Lung (tissue), 12 donors: ENCODE data around the gene ATP11A. TPM values are rescaled to one million over a fixed set of nuclear protein-coding genes. Genes with fewer than 3 reads are reported as not detected.

Experiments
- ATAC-seq: fragments of 200-7000 bp; cut with Tn5 transposase; one replicate; pipeline ENCODE4 v1.9.1; 2020; ENCODE audit warnings: moderate number of reproducible peaks; ENCODE audit not compliant: insufficient read depth, low FRiP score
- DNase-seq, 3 donors: peaks; one replicate each; pipeline ENCODE4 v3.0.0-alpha.2; 2013 to 2017
- H3K27ac ChIP-seq, 2 donors: one replicate each; pipeline ENCODE4 v1.5.1; 2013; ENCODE audit warnings: mild to moderate bottlenecking in 2 of 2, moderate library complexity in 2 of 2, control low read depth in 1 of 2, inconsistent platforms in 1 of 2, low read depth in 1 of 2, low read length in 1 of 2
- H3K27me3 ChIP-seq, 3 donors: one replicate each; pipeline ENCODE4 v1.5.1; 2013; ENCODE audit warnings: low read length in 2 of 3; ENCODE audit not compliant: control insufficient read depth in 3 of 3, insufficient read depth in 3 of 3
- H3K36me3 ChIP-seq, 4 donors: one replicate each; pipeline ENCODE4 v1.5.1; 2013; ENCODE audit warnings: low read length in 4 of 4, mild to moderate bottlenecking in 1 of 4, moderate library complexity in 1 of 4; ENCODE audit not compliant: control insufficient read depth in 4 of 4, insufficient read depth in 4 of 4
- H3K4me1 ChIP-seq, 5 donors: one replicate each; pipeline ENCODE4 v1.5.1; 2013; ENCODE audit warnings: low read length in 5 of 5, mild to moderate bottlenecking in 2 of 5, moderate library complexity in 1 of 5; ENCODE audit not compliant: control insufficient read depth in 5 of 5, insufficient read depth in 5 of 5
- H3K4me3 ChIP-seq: one replicate; pipeline ENCODE4 v1.5.1; 2013; ENCODE audit warnings: mild to moderate bottlenecking, control low read depth, moderate library complexity
- H3K9ac ChIP-seq, 2 donors: one replicate each; pipeline ENCODE4 v1.5.1; 2013; ENCODE audit warnings: low read length in 2 of 2, control low read depth in 1 of 2; ENCODE audit not compliant: insufficient read depth in 1 of 2
- H3K9me3 ChIP-seq, 4 donors: one replicate each; pipeline ENCODE4 v1.5.1; 2013; ENCODE audit warnings: low read length in 3 of 4, mild to moderate bottlenecking in 1 of 4, moderate library complexity in 1 of 4; ENCODE audit not compliant: control insufficient read depth in 4 of 4, insufficient read depth in 3 of 4
- CTCF ChIP-seq: IDR thresholded peaks from 2 replicates; pipeline ENCODE4 v1.5.1; 2012; ENCODE audit warnings: mild to moderate bottlenecking; ENCODE audit errors: control extremely low read depth, extremely low read depth
- WGBS, 2 donors: extraction: QIAGEN DNeasy Blood & Tissue Kit; methylation state at CpG; one replicate each; pipeline ENCODE4 v1.1.7; 2013; 5-methylcytosine and 5-hydroxymethylcytosine counted together
- polyA plus RNA-seq, 2 donors: library from polyadenylated mRNA; stranded (reverse); fragments of 200-250 nt; gene quantifications; one replicate each; pipeline ENCODE4 v1.2.1, GENCODE V29; 2013
- total RNA-seq, 2 donors: library from RNA; depleted of rRNA in 1 of 2; stranded (reverse); fragments of >200 nt in 1 of 2; gene quantifications; one replicate each; pipeline ENCODE4 v1.2.1, GENCODE V29; 2014 to 2021
- donor health status: control.
- donor health status: control.
- donor health status: Bipolar disorder and iron deficiency.
- donor health status: healthy.
- donor health status: DM: yes; HTN: yes; CAD: no.

The ATP11A gene
- total and polyA plus RNA-seq, 4 donors = 46.3 to 317 (median 162) TPM

GRCh38 chr13:112720814-112721197, 31.0 kb downstream of the ATP11A start:
- WGBS, 2 donors = 89 to 90% methylated on average over 10 of the region's 10 CpGs

GRCh38 chr13:112721198-112722104, 31.6 kb downstream of the ATP11A start:
- TF ChIP-seq CTCF = no peak
- peaks cover 6 to 42% (median 26%) of the 10 kb centered on the region in 5 donors for H3K4me1 ChIP-seq
- H3K9me3 ChIP-seq = no peaks in the 10 kb centered on the region
- H3K36me3 ChIP-seq = peaks cover 0 to 4% (median 0%) of the 10 kb centered on the region in 4 donors
- ATAC-seq (no peak), DNase-seq (no peak)
- H3K9ac ChIP-seq = no peak overlapping the region
- H3K27me3 ChIP-seq = no peaks in the 10 kb centered on the region
- no peak overlapping the region for H3K4me3 ChIP-seq
- H3K27ac ChIP-seq = peak overlapping the region; percentile 73 to 81
- WGBS, 2 donors = 62 to 72% methylated on average over 26 of the region's 26 CpGs

More at GRCh38 chr13:112720814-112721197, 31.0 kb downstream of the ATP11A start:
- H3K27ac ChIP-seq = peak overlapping the region; percentile 27 to 73
- no peak overlapping the region for H3K9ac ChIP-seq
- no peak for TF ChIP-seq CTCF
- H3K4me1 ChIP-seq = peaks cover 6 to 47% (median 21%) of the 10 kb centered on the region in 5 donors
- peaks cover 0 to 4% (median 0%) of the 10 kb centered on the region in 4 donors for H3K36me3 ChIP-seq
- no peaks in the 10 kb centered on the region for H3K27me3 ChIP-seq
- DNase-seq = no peak
- H3K9me3 ChIP-seq = no peaks in the 10 kb centered on the region
- ATAC-seq = no peak
- H3K4me3 ChIP-seq = no peak overlapping the region

- Histone ChIP-seq H3K27ac (peak overlapping the region; percentile 80 to 91), H3K4me3 (no peak overlapping the region), H3K4me1 (peaks cover 6 to 41% (median 29%) of the 10 kb centered on the region in 5 donors), H3K36me3 (peaks cover 0 to 4% (median 0%) of the 10 kb centered on the region in 4 donors), H3K9ac (peak overlapping the region; percentile 25 to 49), H3K9me3 (no peaks in the 10 kb centered on the region), H3K27me3 (no peaks in the 10 kb centered on the region)
- ATAC-seq (peak; percentile 70), DNase-seq (peak; percentile 71 to 87 (median 79))
- 41 to 59% methylated on average over 19 of the region's 19 CpGs for WGBS, 2 donors
- no peak for TF ChIP-seq CTCF
Measured at GRCh38 chr13:112722433-112723263, 32.8 kb downstream of the ATP11A start.
